ENCODE measurements around the gene BOLL.

- TF ChIP-seq ZNF565 (CRISPR knock-in tag; conservative IDR thresholded peaks at IDR 0.05; ENCODE audit: low read depth) (no peak), RARB (CRISPR knock-in tag; IDR thresholded peaks at IDR 0.05) (no peak), PATZ1 (CRISPR knock-in tag; IDR thresholded peaks at IDR 0.05; ENCODE audit: borderline replicate concordance) (no peak), ZFP30 (CRISPR knock-in tag; IDR thresholded peaks at IDR 0.05) (no peak)
Measured at GRCh38 chr2:197704434-197705120, 80.5 kb downstream of the BOLL start.

Data from SK-N-SH treated with all-trans-retinoic acid at 6 μM for 48 hours (cell line).